ENCODE measurements around the gene C19orf81. TPM values are rescaled to one million over a fixed set of nuclear protein-coding genes. Genes with fewer than 3 reads are reported as not detected.

The C19orf81 gene
- total RNA-seq, 6 donors from 2014 or later, result 1.7 to 24.4 (median 3.1) TPM; not detected in 1

GRCh38 chr19:50657222-50657669, 8.0 kb downstream of the C19orf81 start:
- no peak for ATAC-seq (ENCODE audit: low FRiP score in 2 of 2)
- 60 to 61% methylated on average over 6 of the region's 6 CpGs for WGBS, 2 donors
- Histone ChIP-seq H3K27ac (no peak overlapping the region), H3K4me3 (no peak overlapping the region), H3K9me3 (peaks cover 0 to 7% (median 3%) of the 10 kb centered on the region in 4 donors), H3K36me3 (no peaks in the 10 kb centered on the region), H3K4me1 (peaks cover 8 to 22% (median 13%) of the 10 kb centered on the region in 4 donors), H3K27me3 (peaks cover 0 to 26% (median 10%) of the 10 kb centered on the region in 4 donors)
- no peak for DNase-seq
- TF ChIP-seq CTCF (IDR thresholded peaks at IDR 0.05) (no peak), POLR2A (IDR thresholded peaks at IDR 0.05) (no peak), POLR2AphosphoS5 (IDR thresholded peaks at IDR 0.05) (no peak), EP300 (IDR thresholded peaks at IDR 0.05) (no peak)

- peak overlapping the region in 1 of 4 donors; percentile 81 for H3K27ac ChIP-seq
Observed at GRCh38 chr19:50657712-50658440, 8.6 kb downstream of the C19orf81 start.

GRCh38 chr19:50658441-50659317, 9.4 kb downstream of the C19orf81 start:
- WGBS, 2 donors, result 2 to 7% methylated on average over 29 to 31 of the region's 67 CpGs

More at GRCh38 chr19:50657712-50658440, 8.6 kb downstream of the C19orf81 start:
- peak; percentile 95 for DNase-seq
- Histone ChIP-seq H3K4me3 (peak overlapping the region in 3 of 4 donors; percentile 28 to 47 (median 37)), H3K9me3 (peaks cover 0 to 7% (median 3%) of the 10 kb centered on the region in 4 donors), H3K4me1 (peaks cover 8 to 22% (median 13%) of the 10 kb centered on the region in 4 donors), H3K27me3 (peaks cover 0 to 26% (median 10%) of the 10 kb centered on the region in 4 donors), H3K36me3 (no peaks in the 10 kb centered on the region)
- TF ChIP-seq POLR2A (IDR thresholded peaks at IDR 0.05) (peak in 1 of 4 donors; percentile 3), EP300 (IDR thresholded peaks at IDR 0.05) (no peak), CTCF (IDR thresholded peaks at IDR 0.05) (no peak), POLR2AphosphoS5 (IDR thresholded peaks at IDR 0.05) (no peak)
- peak; percentile 91 to 92 for ATAC-seq (ENCODE audit: low FRiP score in 2 of 2)
- 4 to 5% methylated on average over 17 to 31 of the region's 38 CpGs for WGBS, 2 donors

More at GRCh38 chr19:50658441-50659317, 9.4 kb downstream of the C19orf81 start:
- H3K27me3 ChIP-seq, result peaks cover 0 to 26% (median 10%) of the 10 kb centered on the region in 4 donors
- peak in 1 of 2 donors; percentile 37 for TF ChIP-seq POLR2AphosphoS5 (IDR thresholded peaks at IDR 0.05)
- no peak for TF ChIP-seq EP300 (IDR thresholded peaks at IDR 0.05)
- TF ChIP-seq CTCF (IDR thresholded peaks at IDR 0.05), result peak in 1 of 6 experiments; percentile 47
- TF ChIP-seq POLR2A (IDR thresholded peaks at IDR 0.05), result peak in 2 of 4 donors; percentile 58 to 63
- H3K4me1 ChIP-seq, result peaks cover 8 to 22% (median 13%) of the 10 kb centered on the region in 4 donors
- H3K36me3 ChIP-seq, result no peaks in the 10 kb centered on the region
- peaks cover 0 to 7% (median 3%) of the 10 kb centered on the region in 4 donors for H3K9me3 ChIP-seq
- peak overlapping the region in 3 of 4 donors; percentile 28 to 47 (median 37) for H3K4me3 ChIP-seq
- ATAC-seq (ENCODE audit: low FRiP score in 2 of 2), result peak; percentile 44 to 81
- H3K27ac ChIP-seq, result peak overlapping the region; percentile 54 to 81 (median 58)
- DNase-seq, result peak; percentile 80 to 92

Data from upper lobe of left lung (tissue), 6 donors.